ENCODE measurements around the gene VPS13D.
"Not testable (repeated sequence)": the region's sequence is repeated elsewhere in the genome, so short reads cannot be mapped to it uniquely, and the experiment has no call there.

The VPS13D gene

DNA sequence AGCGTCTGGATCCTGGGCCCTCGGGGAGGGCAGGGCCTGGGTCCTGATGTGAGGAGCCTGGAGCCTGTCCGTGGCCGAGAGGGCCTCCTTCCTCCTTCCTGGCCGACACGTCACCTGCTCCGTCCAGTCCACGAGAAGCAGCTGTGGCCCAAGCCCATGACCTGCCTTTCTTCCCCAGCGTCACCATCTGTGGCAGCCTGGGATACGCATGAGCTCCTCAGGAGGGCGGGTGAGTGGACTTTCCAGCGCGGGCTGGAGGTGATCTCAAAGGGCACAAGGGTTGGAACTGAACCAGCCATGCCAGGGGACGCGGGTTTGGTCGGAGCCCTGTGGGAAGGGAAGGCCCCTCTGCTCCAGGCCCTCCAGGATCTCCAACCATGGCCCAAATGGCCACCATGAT is 297.7 kb downstream of the VPS13D start:
- DNase-seq = no peak

- DNase-seq = peak; percentile 52
Observed at GRCh38 chr1:12528021-12528852, 298.4 kb downstream of the VPS13D start.

GRCh38 chr1:12529640-12530174 is 299.9 kb downstream of the VPS13D start:
- DNase-seq = no peak

GRCh38 chr1:12530462-12531178 is 300.8 kb downstream of the VPS13D start:
- no peak for DNase-seq

DNA sequence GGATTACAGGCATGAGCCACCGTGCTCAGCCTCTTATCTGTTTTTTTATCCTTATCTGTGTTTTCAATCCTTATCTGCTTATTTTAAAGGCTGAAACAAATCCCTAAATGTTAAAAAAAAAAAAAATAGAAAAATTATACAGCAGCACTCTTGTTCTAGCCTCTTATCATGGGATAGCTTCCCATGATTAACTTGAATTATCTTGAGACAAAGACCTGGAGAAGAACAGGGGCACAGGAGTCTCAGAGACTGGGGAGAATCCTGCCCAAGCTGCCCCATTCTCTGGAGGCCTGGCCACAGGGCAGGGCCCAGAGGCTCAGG is 301.3 kb downstream of the VPS13D start:
- no peak for DNase-seq

DNA sequence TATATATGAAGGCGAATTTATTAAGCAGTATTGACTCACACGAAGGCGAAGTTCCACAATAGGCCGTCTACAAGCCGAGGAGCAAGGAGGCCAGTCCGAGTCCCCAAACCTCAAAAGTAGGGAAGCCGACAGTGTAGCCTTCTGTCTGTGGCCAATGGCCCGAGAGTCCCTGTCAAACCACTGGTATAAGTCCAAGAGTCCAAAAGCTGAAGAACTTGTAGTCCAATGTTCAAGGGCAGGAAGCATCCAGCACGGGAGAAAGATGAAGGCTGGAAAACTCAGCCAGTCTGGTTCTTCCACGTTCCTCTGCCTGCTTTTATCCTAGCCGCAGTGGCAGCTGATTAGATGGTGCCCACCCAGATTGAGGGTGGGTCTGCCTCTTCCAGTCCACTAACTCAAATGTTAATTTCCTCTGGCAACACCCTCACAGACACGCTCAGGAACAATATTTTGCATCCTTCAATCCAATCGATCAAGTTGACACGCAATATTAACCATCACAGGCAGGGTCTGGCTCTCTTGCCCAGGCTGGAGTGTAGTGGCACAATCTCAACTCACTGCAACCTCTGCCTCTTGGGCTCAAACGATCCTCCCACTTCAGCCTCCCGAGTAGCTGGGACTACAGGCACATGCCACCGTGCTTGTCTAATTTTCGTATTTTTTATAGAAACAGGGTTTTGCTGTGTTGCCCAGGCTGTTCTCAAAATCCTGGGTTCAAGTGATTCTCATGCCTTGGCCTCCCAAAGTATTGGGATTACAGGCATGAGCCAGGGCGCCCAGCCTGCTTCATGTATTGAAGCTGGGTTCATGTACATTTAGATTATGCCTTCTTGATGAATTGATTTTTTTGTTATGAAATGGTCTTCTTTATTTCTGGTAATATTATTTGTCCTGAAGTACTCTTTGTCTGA is 302.8 kb downstream of the VPS13D start:
- DNase-seq = no peak

DNA sequence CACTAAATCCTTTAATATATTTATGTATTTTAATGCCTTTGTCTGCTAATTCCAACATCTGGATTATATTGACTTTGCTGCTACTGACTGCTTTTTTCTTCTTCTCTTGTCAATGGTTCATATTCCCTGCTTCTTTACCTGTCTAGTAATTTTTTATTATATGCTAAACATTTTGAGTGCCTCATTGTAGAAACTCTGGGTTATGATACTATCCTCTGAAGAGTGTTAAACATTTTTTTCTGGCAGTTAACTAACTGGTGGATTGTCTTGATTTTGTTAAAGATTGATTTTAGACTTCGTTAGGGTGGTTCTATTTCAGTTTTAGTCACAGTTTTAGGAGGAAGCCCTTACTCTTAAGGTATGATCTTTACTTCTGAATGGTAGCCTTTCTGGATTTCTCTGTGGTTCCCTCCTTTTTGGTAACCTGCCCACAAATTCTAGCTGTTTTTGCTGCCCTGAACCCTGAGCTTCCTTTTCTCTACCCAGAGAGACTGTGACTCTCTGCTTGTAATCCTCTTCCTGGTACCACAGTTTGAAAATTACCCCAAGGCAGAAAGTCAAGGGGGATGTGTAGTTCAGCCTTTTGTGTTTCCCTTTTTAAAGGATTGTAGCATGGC is 306.3 kb downstream of the VPS13D start:
- DNase-seq = no peak

GRCh38 chr1:12537294-12537693 is 307.5 kb downstream of the VPS13D start:
- no peak for DNase-seq

DNA sequence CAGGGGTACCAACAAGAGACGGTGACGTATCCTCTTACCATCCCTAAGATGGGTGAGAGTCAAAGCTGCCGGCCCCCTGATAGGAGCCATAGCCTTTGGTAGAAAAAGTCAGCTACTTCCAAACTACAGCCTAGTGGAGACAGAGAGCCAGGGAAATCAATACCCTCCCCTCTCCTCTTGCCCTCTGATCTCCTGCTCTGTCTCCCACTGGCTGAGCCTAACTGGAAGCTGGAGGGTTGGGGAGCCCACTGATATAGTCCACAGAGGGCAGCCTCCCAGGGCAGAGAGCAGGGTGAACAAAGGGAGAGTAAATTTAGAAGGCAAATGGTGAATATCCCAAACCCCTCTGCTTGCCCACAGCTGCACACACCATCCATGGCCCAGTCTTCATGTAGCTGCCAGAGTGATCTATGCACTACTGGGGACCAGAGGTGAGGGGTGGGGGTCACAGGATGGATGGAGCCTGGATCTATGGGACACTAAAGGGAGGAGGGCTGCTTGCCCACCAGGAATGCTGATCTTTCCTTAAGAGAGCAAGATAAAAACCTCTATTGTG is 308.2 kb downstream of the VPS13D start:
- no peak for DNase-seq

DNA sequence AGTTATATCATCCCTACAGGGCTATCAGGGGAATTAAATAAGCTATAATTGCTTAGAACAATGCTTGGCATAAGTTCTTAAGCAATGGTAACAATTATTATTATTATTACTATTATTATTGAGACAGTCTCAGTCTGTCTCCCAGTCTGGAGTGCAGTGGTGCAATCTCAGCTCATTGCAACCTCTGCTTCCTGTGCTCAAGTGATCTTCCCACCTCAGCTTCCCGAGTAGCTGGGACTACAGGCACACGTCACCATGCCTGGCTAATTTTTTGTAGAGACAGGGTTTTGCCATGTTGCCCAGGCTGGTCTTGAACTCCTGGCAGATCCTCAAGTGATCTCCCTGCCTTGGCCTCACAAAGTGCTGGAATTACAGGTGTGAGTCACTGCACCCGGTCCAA is 308.7 kb downstream of the VPS13D start:
- DNase-seq = not testable (repeated sequence)

DNA sequence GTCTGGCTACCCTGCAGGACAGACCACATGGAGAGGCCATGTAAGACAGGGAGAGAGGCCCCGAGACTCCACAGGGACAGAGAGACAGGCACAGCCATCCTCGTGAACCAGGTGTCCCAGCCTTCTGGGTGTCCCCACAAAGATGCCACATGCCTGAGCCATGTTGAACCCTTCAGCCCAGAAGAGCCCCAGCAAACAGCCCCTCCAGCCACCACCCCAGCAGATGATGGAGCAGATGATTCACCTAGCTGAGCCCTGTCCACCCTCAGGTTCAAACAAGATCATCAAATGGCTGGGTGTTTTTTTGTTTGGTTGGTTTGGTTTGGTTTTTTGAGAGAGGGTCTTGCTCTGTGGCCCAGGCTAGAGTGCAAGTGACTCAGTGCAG is 309.5 kb downstream of the VPS13D start:
- no peak for DNase-seq

DNA sequence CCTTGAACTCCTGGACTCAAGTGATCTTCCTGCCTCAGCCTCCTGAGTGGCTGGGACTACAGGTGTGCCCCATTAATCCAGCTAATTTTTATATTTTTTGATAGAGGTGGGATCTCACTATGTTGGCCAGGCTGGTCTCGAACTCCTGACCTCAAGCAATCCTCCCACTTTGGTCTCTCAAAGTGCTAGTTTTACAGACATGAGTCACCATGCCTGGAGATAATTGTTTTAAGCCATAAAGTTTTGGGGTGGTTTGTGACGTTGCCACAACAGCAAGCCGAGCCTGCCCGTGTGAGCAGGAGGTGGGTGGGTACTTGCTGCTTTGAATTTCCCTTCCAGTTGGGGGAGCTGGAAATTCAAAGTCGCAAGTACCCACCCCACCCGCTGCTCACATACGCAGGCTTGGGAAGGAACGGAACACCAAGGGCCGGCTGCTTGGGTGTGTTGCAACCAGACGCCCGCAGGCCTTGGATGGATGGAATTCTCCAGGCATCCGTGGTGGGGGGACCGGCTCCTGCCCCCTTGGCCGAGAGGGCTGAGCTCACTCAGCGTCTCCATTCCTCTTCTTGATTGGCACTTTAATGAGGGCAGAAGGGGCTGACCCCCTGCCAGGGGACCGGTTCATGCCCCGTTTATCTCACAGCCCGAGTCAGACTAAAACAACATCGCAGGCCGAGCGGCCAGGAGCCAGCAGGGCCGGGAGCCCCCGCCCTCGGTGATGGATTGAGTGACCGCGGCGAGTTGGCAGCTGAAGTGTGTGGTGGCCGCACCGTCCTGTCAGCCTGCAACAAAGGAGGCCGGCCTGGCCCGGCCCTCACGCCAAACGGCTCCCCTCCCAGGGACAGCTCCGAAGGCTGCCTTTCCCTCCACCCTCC is 310.1 kb downstream of the VPS13D start:
- DNase-seq = no peak

- DNase-seq = no peak
Observed at GRCh38 chr1:12540580-12541273, 310.9 kb downstream of the VPS13D start.

DNA sequence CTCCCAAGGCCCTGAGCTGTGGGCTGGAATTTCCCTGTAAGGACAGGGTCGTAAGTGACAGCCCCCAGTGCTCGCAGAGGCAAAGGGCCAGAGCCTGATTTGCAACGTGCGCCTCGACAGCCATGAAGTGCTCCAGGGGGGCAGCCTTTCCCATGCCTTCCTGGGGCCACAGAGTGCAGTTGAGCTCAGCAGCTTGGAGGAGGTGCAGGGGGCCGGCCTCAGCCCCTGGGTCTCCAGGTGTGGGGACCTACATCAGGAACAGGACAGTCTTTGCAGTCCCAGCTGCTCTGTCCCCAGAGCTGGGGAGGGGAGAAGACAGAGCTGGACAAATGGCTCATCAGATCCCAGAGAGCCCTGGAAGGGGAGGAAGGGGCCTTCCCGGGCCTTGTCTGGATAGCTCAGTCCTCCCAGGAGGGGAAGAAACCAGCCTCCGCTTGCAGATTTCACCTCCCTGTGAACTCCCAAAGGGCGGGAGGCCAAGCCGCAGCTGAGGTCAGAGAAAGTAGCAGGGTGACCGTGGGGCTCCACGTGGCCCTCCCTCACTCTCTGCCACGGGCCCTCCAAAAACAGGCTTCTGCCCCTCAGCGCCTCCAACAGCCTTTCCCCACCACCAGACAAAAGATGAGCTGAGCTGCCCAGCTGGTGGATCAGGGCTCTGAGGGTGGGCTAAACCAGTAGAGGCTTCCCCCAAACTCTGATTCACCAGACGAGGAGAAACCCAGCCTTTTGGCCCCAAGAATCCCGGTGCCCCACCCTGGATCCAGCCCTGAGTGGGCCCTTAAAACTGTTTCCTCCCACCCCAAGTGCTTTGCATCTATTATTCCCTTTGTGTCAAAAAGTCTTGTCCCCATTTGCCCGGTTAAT is 311.7 kb downstream of the VPS13D start:
- DNase-seq = no peak

DNA sequence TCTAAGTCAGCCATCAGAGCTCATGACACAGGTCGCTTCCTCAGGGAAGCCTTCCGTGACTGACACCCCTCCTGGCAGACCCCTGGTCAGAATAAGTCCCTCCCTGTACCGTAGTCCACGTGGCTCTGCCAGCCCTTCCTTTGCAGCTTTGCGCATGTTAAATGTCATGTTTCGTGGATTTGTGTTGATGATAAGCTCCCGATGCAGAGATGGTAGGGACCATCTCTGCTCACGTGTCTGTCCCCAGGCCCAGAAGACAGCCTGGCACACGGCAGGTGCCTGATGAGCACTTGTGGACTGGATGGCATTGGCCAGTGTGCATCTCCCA is 312.3 kb downstream of the VPS13D start:
- DNase-seq = no peak

DNA sequence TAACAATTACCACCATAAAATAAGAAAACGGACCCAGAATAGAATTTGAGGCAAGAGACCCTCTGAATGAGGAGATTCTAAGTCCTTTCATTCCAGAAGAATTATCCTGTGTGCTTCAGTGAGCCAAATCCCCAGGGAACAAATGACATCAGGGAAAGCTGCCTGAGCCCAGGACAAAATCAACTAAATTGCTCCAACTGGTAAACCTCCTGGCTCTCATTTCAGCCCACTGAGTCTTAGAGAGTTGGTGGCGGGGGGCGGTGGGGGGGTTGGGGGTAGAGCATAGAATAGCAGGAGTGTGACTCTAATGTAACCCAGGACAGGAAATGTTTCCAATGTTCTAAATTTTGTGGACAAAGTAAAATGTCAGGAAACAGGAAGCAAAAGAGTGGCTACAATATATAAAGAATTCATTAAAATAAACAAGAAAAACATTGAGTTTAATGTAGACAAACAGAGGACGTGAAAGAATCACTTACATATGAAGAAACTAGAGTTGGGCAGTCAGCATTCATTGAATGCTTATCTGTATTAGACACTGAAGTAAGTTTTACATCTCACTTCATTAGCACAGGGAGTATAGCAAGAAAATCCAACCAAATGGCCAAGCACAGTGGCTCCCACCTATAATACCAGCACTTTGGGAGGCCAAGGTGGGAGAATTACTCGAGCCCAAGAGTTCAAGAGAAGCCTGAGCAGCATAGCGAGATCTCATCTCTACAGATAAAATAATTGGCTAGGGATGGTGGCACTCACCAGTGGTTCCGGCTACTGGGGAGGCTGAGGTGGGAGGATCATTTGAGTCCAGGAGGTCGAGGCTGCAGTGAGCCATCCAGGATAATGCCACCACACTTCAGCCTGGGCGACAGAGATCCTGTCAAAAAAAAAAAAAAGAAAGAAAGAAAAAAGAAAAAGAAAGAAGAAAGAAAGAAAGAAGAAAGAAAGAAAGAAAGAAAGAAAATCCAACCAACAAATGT is 313.1 kb downstream of the VPS13D start:
- DNase-seq = no peak

GRCh38 chr1:12543740-12544154 is 313.9 kb downstream of the VPS13D start:
- no peak for DNase-seq

DNA sequence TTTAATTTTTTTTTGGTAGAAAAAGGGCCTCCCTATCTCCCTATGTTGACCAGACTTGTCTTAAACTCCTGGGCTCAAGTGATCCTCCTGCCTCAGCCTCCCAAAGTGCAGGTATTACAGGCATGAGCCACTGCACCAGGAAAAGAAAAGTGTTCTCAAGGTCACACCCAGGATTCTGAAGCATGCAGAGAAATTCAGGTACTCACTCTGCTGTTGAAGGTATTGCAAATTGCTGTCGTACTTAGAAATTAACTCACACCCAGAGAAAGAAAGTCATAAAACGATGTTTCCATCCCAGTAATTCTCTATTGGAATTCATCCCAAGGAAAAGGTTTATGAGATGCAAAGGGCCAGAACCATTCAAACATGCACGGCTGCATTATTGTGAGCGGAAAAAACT is 314.5 kb downstream of the VPS13D start:
- no peak for DNase-seq

- DNase-seq = no peak
Observed at GRCh38 chr1:12544992-12545391, 315.2 kb downstream of the VPS13D start.
